Measurements from ENCODE around the gene GATA5. TPM values are rescaled to one million over a fixed set of nuclear protein-coding genes. Genes with fewer than 3 reads are reported as not detected.

The GATA5 gene
- total RNA-seq, 1 donor from 2014 or later: 0.48 TPM

DNA sequence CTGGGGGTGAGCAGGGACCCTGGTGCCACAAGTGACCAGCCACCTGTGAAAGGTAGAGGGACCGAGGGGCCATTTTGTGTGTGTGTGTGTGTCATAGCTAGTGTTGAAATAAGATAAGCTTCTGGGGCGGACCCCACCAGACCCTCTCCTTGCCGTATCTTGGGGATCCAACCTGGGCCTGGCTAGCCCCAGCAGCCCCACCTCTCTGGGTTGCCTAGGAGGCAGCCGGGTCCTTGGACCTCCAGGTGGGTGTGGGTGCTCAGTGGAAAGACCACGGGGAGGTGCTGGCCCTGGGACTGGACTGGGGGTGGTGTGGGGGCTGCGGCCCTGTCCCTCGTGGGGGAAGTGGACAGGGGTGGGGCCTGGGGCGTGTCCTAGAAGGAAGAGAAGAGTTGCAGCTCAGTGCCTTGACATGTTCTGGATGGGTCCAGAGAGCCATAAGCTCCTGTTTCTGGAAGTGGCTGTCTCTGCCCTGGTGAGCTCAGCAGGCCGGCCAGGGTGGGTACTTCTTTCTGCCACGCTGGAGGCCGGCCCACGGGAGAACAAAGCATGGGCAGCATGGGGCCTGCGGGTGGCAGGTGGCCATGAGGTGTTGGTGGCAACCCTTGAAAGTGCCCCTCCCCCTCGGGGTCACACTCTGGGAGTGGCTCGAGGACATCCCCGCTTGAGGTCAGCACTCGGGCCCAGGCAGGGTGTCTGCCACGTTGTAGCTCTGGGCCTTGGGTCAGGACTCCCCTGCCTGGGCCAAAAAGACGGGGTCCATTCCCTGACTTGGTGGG is 56.9 kb downstream of the GATA5 start:
- no peak for DNase-seq (ENCODE audit: low spot score)

DNA sequence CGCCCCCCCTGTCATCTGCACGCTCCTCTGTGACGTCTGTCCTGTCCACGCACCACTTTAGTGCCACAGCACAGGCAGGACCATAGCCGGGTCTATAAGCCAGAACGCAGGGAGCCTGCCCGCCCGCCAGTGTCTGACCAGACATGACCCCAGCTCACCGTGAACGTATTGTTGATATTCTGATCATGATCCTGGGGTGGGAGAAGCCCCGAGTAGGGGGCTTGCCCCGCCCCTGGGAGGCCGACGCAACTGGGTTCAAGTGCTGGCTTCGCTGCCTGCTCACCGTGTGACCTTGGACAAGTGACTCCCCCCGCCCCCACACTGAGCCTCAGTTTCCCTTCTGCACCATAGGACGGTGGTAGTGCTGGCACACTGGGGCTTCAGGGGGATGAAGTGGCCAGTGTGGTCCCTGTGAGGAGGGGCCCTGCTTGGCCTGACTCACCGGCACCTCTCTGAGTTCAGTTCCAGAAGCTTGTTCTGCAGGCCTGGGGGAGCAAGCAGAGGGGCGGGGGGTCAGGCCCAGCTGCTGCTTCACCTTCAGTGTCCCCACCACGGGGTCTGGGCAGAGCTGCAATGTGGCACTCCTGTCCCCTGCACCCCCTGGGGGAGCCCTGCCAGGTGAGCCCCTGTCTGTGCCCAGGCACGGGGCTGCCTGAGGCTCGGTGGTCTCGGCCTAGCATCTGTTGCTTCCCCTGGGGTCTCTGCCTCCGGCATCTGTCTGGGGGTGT is 57.6 kb downstream of the GATA5 start:
- DNase-seq (ENCODE audit: low spot score): no peak

DNA sequence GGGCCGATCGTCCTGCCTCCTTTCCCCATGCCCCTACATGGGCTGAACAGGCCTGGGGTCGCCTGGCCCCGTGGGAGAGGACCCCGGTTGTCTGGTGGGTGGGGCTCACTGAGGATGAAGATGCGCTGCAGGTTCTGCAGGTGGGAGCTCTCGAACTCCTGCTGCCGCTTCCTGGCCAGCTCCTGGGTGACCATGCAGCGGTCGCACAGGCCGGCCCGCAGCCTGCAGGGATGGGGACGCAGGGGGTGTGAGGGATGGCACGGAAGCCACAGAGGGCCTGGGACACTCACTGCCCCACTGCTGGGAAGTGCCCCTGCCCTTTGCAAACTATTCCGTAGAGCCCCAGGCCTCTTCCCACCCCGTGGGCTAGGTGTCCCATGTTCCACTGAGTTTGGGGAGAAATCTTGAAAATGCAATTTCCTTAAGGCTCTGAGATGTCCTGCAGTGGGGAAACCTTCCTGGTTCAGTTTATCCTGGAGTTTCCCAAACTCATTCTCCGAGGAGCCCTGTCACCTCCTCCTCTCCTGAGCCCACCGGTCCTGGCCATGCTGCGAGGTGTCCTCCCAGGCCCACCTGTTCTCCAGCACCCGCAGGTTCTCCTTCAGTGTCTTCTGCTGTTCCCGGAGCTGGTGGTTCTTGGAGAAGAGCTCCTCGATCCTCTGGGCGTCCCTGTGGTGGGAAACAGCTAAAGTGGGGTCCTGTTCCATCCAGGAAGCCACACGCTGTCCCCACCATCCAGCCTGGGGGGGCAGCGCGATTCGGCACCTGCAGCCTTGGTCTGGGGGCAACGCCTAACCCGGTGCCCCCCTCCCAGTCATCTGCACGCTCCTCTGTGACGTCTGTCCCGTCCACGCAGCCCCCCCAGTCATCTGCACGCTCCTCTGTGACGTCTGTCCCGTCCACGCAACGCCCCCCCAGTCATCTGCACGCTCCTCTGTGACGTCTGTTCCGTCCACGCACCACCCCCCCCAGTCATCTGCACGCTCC is 58.9 kb downstream of the GATA5 start:
- DNase-seq (ENCODE audit: low spot score): no peak

DNA sequence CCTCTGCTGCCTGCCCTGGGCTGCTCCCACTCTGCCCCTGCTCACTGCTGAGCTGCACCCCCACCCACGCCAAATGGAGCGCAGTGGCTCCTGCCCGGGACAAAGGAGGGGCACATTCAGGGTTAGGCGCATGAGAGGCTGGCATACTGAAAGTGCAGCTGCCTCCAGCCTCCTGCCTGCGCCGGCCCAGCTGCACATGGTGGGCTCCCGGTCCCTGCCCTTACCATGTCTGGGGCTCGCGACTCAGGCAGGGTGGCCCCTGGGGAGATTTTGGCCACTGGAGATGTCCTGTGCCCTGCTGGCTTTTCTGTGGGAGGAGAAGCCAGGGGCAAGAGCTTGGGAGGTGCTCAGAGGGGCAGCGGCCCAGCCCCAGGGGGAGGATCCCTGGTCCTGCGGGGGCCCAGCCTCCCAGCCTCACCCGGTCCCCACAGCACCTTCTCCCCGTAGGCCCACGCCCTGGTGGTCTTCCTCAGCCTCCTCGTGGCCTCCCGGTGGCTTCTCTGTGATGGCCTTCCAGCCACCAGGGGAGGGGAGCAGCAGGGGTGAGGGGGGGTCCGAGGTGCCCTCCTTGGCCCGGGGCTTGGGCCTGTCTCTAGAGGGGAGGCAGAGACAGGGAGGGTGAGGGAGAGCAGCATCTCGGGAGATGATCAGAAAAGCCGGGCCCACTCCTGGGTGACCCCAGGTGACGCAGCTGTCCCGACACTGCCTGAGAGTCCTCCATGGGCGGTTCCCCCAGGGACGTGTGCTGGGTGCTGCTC is 60.3 kb downstream of the GATA5 start:
- no peak for DNase-seq (ENCODE audit: low spot score)

DNA sequence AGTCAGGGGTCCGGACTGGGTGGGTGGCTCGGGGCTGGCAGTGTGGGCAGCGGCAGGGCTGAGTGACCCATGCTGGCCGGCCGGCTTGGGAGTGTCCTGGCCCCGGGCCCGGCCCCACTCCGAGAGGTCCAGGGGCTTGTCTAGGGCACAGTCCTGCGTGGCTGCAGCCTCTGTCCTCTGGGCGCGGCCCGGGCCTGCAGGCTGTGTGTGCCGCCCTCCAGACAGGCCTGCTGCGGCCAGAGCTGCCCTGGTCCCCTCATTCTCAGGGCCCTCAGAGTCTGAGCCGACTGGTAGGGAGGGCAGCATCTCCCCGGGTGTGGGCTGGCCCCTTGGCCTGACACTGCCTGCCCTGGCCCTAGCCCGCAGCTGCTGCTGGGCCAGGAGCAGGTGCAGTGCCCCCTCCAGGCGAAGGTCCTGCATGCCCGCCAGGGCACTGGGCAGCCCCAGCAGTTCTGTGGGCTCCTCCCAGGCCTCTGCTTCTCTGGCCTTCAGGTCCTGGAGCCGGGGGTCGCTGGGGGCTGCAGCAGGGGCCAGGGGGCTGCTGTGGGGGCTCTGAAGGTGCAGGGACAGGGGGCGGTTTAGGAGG is 61.8 kb downstream of the GATA5 start:
- no peak for DNase-seq (ENCODE audit: low spot score)

Other genes starting within 250 kb of the GATA5 start
- gene OSBPL2, start 237.5 kb downstream of the GATA5 start, total RNA-seq (ENCODE audit: insufficient read depth, low replicate concordance): 42.4 TPM
- gene ADRM1, start 173.0 kb downstream of the GATA5 start, total RNA-seq (ENCODE audit: insufficient read depth, low replicate concordance): 29.6 TPM
- 26.2 TPM for gene LAMA5, start 108.7 kb downstream of the GATA5 start, total RNA-seq (ENCODE audit: insufficient read depth, low replicate concordance)
- gene RPS21, start 88.9 kb downstream of the GATA5 start, total RNA-seq (ENCODE audit: insufficient read depth, low replicate concordance): 549 TPM
- 0.96 TPM for gene CABLES2, start 68.7 kb downstream of the GATA5 start, total RNA-seq (ENCODE audit: insufficient read depth, low replicate concordance)
- not detected for gene RBBP8NL, start 48.5 kb downstream of the GATA5 start, total RNA-seq (ENCODE audit: insufficient read depth, low replicate concordance)
- gene SLCO4A1, start 166.5 kb upstream of the GATA5 start, total RNA-seq (ENCODE audit: insufficient read depth, low replicate concordance): 24.1 TPM
- gene NTSR1, start 232.8 kb upstream of the GATA5 start, total RNA-seq (ENCODE audit: insufficient read depth, low replicate concordance): 1.4 TPM